ACC112 (cell line): Measurements from ENCODE around the gene SLC17A5.

Experiments
- H2AFZ ChIP-seq: fragments of 200-600 bp; sonication (generic); one replicate; pipeline ENCODE4 v1.6.0; 2017; ENCODE audit warnings: antibody characterized with exemption, low read length; ENCODE audit not compliant: unreplicated experiment
- H3K27ac ChIP-seq: fragments of 200-600 bp; sonication (generic); 2 replicates; pipeline ENCODE4 v1.5.1; 2014; ENCODE audit warnings: low read depth, mild to moderate bottlenecking, antibody characterized with exemption, low read length, moderate library complexity
- H3K27me3 ChIP-seq: fragments of 200-600 bp; sonication (generic); 2 replicates; pipeline ENCODE4 v1.6.1; 2014; ENCODE audit warnings: mild to moderate bottlenecking, antibody characterized with exemption, low read length, moderate library complexity, mixed read lengths; ENCODE audit not compliant: insufficient read depth
- H3K36me3 ChIP-seq: fragments of 200-600 bp; sonication (generic); 2 replicates; pipeline ENCODE4 v1.6.1; 2016; ENCODE audit warnings: mild to moderate bottlenecking, antibody characterized with exemption, low read length, moderate library complexity, mixed read lengths; ENCODE audit not compliant: insufficient read depth
- H3K4me1 ChIP-seq: fragments of 200-600 bp; sonication (generic); one replicate; pipeline ENCODE4 v1.6.1; 2016; ENCODE audit warnings: low read length, mixed read lengths; ENCODE audit not compliant: insufficient read depth, unreplicated experiment, control insufficient read depth
- H3K4me3 ChIP-seq: fragments of 200-600 bp; sonication (generic); 2 replicates; pipeline ENCODE4 v1.5.1; 2014; ENCODE audit warnings: mild to moderate bottlenecking, low read depth, low read length
- H3K79me2 ChIP-seq: fragments of 200-600 bp; sonication (generic); one replicate; pipeline ENCODE4 v1.6.0; 2016; ENCODE audit warnings: low read length; ENCODE audit not compliant: control insufficient read depth, unreplicated experiment, insufficient read depth

SLC17A5 gene

GRCh38 chr6:73548458-73549446, 105.0 kb downstream of the SLC17A5 start:
- Histone ChIP-seq H3K79me2 (no peaks in the 10 kb centered on the region), H3K27me3 (no peaks in the 10 kb centered on the region), H3K36me3 (no peaks in the 10 kb centered on the region), H3K4me3 (no peak overlapping the region), H2AFZ (no peak overlapping the region), H3K27ac (no peak overlapping the region), H3K4me1 (no peaks in the 10 kb centered on the region)

GRCh38 chr6:73547036-73547435, 106.8 kb downstream of the SLC17A5 start:
- Histone ChIP-seq H2AFZ (no peak overlapping the region), H3K36me3 (no peaks in the 10 kb centered on the region), H3K27ac (no peak overlapping the region), H3K79me2 (no peaks in the 10 kb centered on the region), H3K4me1 (no peaks in the 10 kb centered on the region), H3K4me3 (no peak overlapping the region), H3K27me3 (no peaks in the 10 kb centered on the region)
